Spleen (tissue), 7 donors: Measurements from ENCODE around the gene ARHGEF18.
A peak's percentile ranks its signal among the peaks of the same experiment; 100 is the strongest.

Source experiments
- CTCF ChIP-seq, 11 experiments: fragments of 200-600 bp in 7 of 11; fragments of 450-650 bp in 4 of 11; sonication (generic) in 4 of 11; IDR thresholded peaks in 8 of 11; conservative IDR thresholded peaks in 3 of 11; 1 replicate in 7 of 11; 2 replicates in 4 of 11; pipeline versions ENCODE4 v1.4.0 to v1.8.0; 2016 to 2021; ENCODE audit warnings: antibody characterized with exemption in 11 of 11, inconsistent platforms in 4 of 11, mild to moderate bottlenecking in 1 of 11
- POLR2AphosphoS5 ChIP-seq, 3 donors: sonication (generic); formaldehyde crosslinking; IDR thresholded peaks; one replicate each; pipeline ENCODE4 v1.5.1; 2017; ENCODE audit warnings: antibody characterized with exemption in 3 of 3
- donor health status: DM: no; HTN: no; CAD: no; lungs with moderate emphysema.
- donor health status: DM: no; HTN: no; CAD: no.
- donor health status: DM: no; HTN: no; CAD: no.

GRCh38 chr19:7355151-7355820 is 6.5 kb downstream of the ARHGEF18 start:
- no peak for TF ChIP-seq CTCF (IDR thresholded peaks at IDR 0.05 in 8 of 11, conservative IDR thresholded peaks at IDR 0.05 in 3 of 11)
- peak in 1 of 3 donors; percentile 32 for TF ChIP-seq POLR2AphosphoS5 (IDR thresholded peaks at IDR 0.05)
